ENCODE results near the gene FGD2.

DNA sequence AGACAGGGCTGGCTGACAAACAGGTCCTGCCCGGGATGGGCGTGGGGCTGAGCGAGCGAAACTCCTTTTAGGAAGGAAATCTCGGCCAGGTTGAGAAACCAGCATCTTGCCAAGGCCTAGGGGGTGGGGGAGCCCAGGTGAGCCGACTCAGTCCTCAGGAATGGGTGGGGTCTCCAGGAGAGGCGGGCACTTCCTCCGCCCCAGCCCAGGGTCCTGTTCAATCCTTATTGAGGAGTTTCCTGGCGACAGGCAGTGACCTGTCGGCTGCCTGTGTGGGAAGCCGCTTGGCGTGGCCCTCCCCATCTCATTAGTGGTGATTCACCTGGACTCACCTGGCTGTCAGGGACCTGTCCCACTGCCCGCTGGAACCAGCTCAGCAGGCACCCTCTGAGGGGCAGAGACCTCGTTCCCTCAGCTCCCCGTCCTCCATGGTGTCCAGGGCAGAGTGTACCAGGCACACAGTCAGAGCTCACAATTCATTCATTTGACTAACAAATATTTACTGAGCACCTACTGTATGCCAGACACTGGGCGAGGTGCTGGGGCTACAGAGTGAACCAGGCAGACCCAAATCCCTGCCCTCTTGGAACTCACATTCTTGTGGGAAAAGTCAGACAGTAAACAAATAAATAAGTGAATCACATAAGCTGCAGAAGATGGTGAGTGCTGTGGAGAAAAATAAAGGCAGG is 51.1 kb downstream of the FGD2 start:
- TF ChIP-seq CTCF (conservative IDR thresholded peaks at IDR 0.05; ENCODE audit: low read length) (no peak), EZH2phosphoT487 (IDR thresholded peaks at IDR 0.05; ENCODE audit: borderline replicate concordance) (no peak)

Data from Loucy (cell line).